Lower leg skin (tissue), 4 donors: ENCODE results near the gene DDX28. TPM values are rescaled to one million over a fixed set of nuclear protein-coding genes. Genes with fewer than 3 reads are reported as not detected.
"Not testable (repeated sequence)": the region's sequence is repeated elsewhere in the genome, so short reads cannot be mapped to it uniquely, and the experiment has no call there.

ENCODE experiments used
- DNase-seq, 2 donors: peaks; one replicate each; pipeline ENCODE4 v3.0.0-alpha.2; 2019; ENCODE audit warnings: low spot score in 2 of 2
- H3K4me3 ChIP-seq: fragments of 200-600 bp; sonication (generic); 2 replicates; pipeline ENCODE4 v1.5.1; 2017; ENCODE audit warnings: mild to moderate bottlenecking, low read depth; ENCODE audit not compliant: poor library complexity, severe bottlenecking
- CTCF ChIP-seq, 3 donors: fragments of 450-650 bp; IDR thresholded peaks; one replicate each; pipeline ENCODE4 v1.5.1; 2016; ENCODE audit warnings: antibody characterized with exemption in 3 of 3, mild to moderate bottlenecking in 3 of 3, moderate library complexity in 2 of 3
- POLR2A ChIP-seq, 2 donors: fragments of 450-650 bp; IDR thresholded peaks; one replicate each; pipeline ENCODE4 v1.6.1; 2016 to 2017; ENCODE audit warnings: antibody characterized with exemption in 2 of 2, mild to moderate bottlenecking in 1 of 2, moderate library complexity in 1 of 2
- WGBS, 2 donors: methylation state at CpG; one replicate each; pipeline ENCODE4 v1.1.5; 2018; 5-methylcytosine and 5-hydroxymethylcytosine counted together
- intact Hi-C: fragments of 100-400 bp; cut with DNase I; formaldehyde crosslinking; loops from one replicate; pipeline ENCODE4 v1.15.0; 2023; ENCODE audit warnings: low total_unique reads
- total RNA-seq, 4 donors: library from RNA; depleted of rRNA; stranded (reverse); fragments of >200 nt; gene quantifications; one replicate each; pipeline ENCODE4 v1.1.0, GENCODE V29; 2016

DDX28 gene
- total RNA-seq, 4 donors from 2014 or later: 11.0 to 21.1 (median 13.6) TPM

GRCh38 chr16:68005211-68005610 lies 17.8 kb downstream of the DDX28 start:
- TF ChIP-seq POLR2A (IDR thresholded peaks at IDR 0.05) (no peak), CTCF (IDR thresholded peaks at IDR 0.05) (no peak)
- H3K4me3 ChIP-seq: no peak overlapping the region
- WGBS, 2 donors: 78 to 79% methylated on average over 9 of the region's 9 CpGs
- no peak for DNase-seq
- intact Hi-C loops: no loop called here

- WGBS, 2 donors: 71 to 82% methylated on average over 4 of the region's 4 CpGs
- TF ChIP-seq POLR2A (IDR thresholded peaks at IDR 0.05) (no peak), CTCF (IDR thresholded peaks at IDR 0.05) (no peak)
These were observed 20.0 kb downstream of the DDX28 start for GRCh38 chr16:68003031-68003430.

GRCh38 chr16:68000450-68000849 lies 22.6 kb downstream of the DDX28 start:
- WGBS, 2 donors: 50 to 56% methylated on average over 3 of the region's 3 CpGs
- intact Hi-C loops: no loop called here
- H3K4me3 ChIP-seq: no peak overlapping the region
- TF ChIP-seq POLR2A (IDR thresholded peaks at IDR 0.05) (no peak), CTCF (IDR thresholded peaks at IDR 0.05) (no peak)
- no peak for DNase-seq

More at GRCh38 chr16:68003031-68003430, 20.0 kb downstream of the DDX28 start:
- no peak for DNase-seq
- no peak overlapping the region for H3K4me3 ChIP-seq
- intact Hi-C loops: no loop called here

- intact Hi-C loops: loop anchor here (10.0 kb wide), 1 partner anchor 225 kb away; no protein-coding TSS in a partner anchor
- TF ChIP-seq CTCF (IDR thresholded peaks at IDR 0.05) (no peak), POLR2A (IDR thresholded peaks at IDR 0.05) (no peak)
- 44 to 53% methylated on average over 2 of the region's 2 CpGs for WGBS, 2 donors
- no peak for DNase-seq
- no peak overlapping the region for H3K4me3 ChIP-seq
These were observed 23.0 kb downstream of the DDX28 start for GRCh38 chr16:67999985-68000384.

GRCh38 chr16:67998779-67999688 lies 24.0 kb downstream of the DDX28 start, which contains the start of gene DPEP2:
TSS of gene DPEP2 (minus strand) at chr16:67999484. CDS start at chr16:67993212, 6,272 bp downstream.
- peak in 1 of 2 donors; percentile 41 for DNase-seq
- H3K4me3 ChIP-seq: not testable (repeated sequence)
- intact Hi-C loops: loop anchor here (10.0 kb wide), 1 partner anchor 226 kb away; no protein-coding TSS in a partner anchor
- WGBS, 2 donors: 71 to 75% methylated on average over 18 of the region's 18 CpGs

DNA sequence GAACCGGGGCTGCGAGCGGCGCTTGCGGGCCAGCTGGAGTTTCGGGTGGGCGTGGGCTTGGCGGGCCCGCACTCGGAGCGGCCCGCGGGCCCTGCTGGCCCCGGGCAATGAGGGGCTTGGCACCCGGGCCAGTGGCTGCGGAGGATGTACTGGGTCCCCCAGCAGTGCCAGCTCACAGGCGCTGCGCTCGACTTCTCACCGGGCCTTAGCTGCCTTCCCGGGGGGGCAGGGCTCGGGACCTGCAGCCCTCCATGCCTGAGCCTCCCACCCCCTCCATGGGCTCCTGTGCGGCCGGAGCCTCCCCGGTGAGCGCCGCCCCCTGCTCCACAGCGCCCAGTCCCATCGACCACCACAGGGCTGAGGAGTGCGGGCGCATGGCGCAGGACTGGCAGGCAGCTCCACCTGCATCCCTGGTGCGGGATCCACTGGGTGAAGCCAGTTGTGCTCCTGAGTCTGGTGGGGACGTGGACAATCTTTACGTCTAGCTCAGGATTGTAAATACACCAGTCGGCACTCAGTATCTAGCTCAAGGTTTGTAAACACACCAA lies 24.7 kb downstream of the DDX28 start:
- not testable (repeated sequence) for DNase-seq
- intact Hi-C loops: loop anchor here (10.0 kb wide), 1 partner anchor 226 kb away; no protein-coding TSS in a partner anchor
- WGBS, 2 donors: 92 to 100% methylated on average over 10 to 36 of the region's 36 CpGs

More for the DNA sequence above, 24.7 kb downstream of the DDX28 start:
- not testable (repeated sequence) for H3K4me3 ChIP-seq
